Neural crest cell (in vitro differentiated cells): ENCODE data around the gene IL37. TPM values are rescaled to one million over a fixed set of nuclear protein-coding genes. Genes with fewer than 3 reads are reported as not detected.
A peak's percentile ranks its signal among the peaks of the same experiment; 100 is the strongest.

Experiments used
- DNase-seq: peaks from one replicate; pipeline ENCODE4 v3.0.0; 2021; ENCODE audit warnings: low read depth, mixed read lengths, low spot score
- H3K27ac Mint-ChIP-seq: one replicate; pipeline ENCODE4 v1.8.0; 2021; ENCODE audit warnings: mild to moderate bottlenecking, mixed read lengths; ENCODE audit not compliant: unreplicated experiment
- H3K27me3 Mint-ChIP-seq: 2 replicates; pipeline ENCODE4 v1.8.0; 2021; ENCODE audit warnings: low read depth, mild to moderate bottlenecking, mixed read lengths
- H3K36me3 Mint-ChIP-seq: 2 replicates; pipeline ENCODE4 v1.8.0; 2021; ENCODE audit warnings: low read depth, mild to moderate bottlenecking, mixed read lengths
- H3K4me1 Mint-ChIP-seq: 2 replicates; pipeline ENCODE4 v1.8.0; 2021; ENCODE audit warnings: mixed read lengths
- H3K4me3 Mint-ChIP-seq: one replicate; pipeline ENCODE4 v1.8.0; 2021; ENCODE audit warnings: mild to moderate bottlenecking, mixed read lengths
- H3K9me3 Mint-ChIP-seq: 2 replicates; pipeline ENCODE4 v1.8.0; 2021; ENCODE audit warnings: mixed read lengths
- CTCF ChIP-seq: fragments of 200-600 bp; sonication (generic); conservative IDR thresholded peaks from 2 replicates; pipeline ENCODE4 v1.5.0; 2021; ENCODE audit warnings: antibody characterized with exemption, mild to moderate bottlenecking
- total RNA-seq: library from RNA; stranded (reverse); gene quantifications from 2 replicates; pipeline ENCODE4 v1.2.1, GENCODE V29; 2021

The IL37 gene
- total RNA-seq, 1 donor from 2014 or later: 0.40 TPM

GRCh38 chr2:112957511-112957910, 46.5 kb downstream of the IL37 start:
- no peak overlapping the region for H3K4me3 Mint-ChIP-seq
- no peaks in the 10 kb centered on the region for H3K4me1 Mint-ChIP-seq
- no peaks in the 10 kb centered on the region for H3K36me3 Mint-ChIP-seq
- peaks cover 10% of the 10 kb centered on the region for H3K27me3 Mint-ChIP-seq
- no peak overlapping the region for H3K27ac Mint-ChIP-seq
- no peaks in the 10 kb centered on the region for H3K9me3 Mint-ChIP-seq
- no peak for TF ChIP-seq CTCF
- no peak for DNase-seq

- TF ChIP-seq CTCF: peak; percentile 85
- H3K36me3 Mint-ChIP-seq: no peaks in the 10 kb centered on the region
These were observed 47.6 kb downstream of the IL37 start for GRCh38 chr2:112958428-112959108.

GRCh38 chr2:112959109-112959812, 48.3 kb downstream of the IL37 start:
- H3K36me3 Mint-ChIP-seq: no peaks in the 10 kb centered on the region
- no peaks in the 10 kb centered on the region for H3K4me1 Mint-ChIP-seq
- TF ChIP-seq CTCF: peak; percentile 45
- no peak overlapping the region for H3K27ac Mint-ChIP-seq
- no peaks in the 10 kb centered on the region for H3K9me3 Mint-ChIP-seq
- no peak for DNase-seq
- H3K27me3 Mint-ChIP-seq: peaks cover 2% of the 10 kb centered on the region
- no peak overlapping the region for H3K4me3 Mint-ChIP-seq

More at GRCh38 chr2:112958428-112959108, 47.6 kb downstream of the IL37 start:
- Mint-ChIP-seq H3K4me3 (no peak overlapping the region), H3K4me1 (no peaks in the 10 kb centered on the region), H3K27ac (no peak overlapping the region), H3K27me3 (peaks cover 4% of the 10 kb centered on the region), H3K9me3 (no peaks in the 10 kb centered on the region)
- peak; percentile 17 for DNase-seq

GRCh38 chr2:112960230-112960825, 49.4 kb downstream of the IL37 start:
- TF ChIP-seq CTCF: no peak
- no peaks in the 10 kb centered on the region for H3K27me3 Mint-ChIP-seq
- no peaks in the 10 kb centered on the region for H3K9me3 Mint-ChIP-seq
- DNase-seq: no peak
- no peak overlapping the region for H3K4me3 Mint-ChIP-seq
- no peaks in the 10 kb centered on the region for H3K36me3 Mint-ChIP-seq
- H3K27ac Mint-ChIP-seq: no peak overlapping the region
- no peaks in the 10 kb centered on the region for H3K4me1 Mint-ChIP-seq

- Mint-ChIP-seq H3K36me3 (no peaks in the 10 kb centered on the region), H3K4me3 (no peak overlapping the region), H3K4me1 (no peaks in the 10 kb centered on the region), H3K9me3 (no peaks in the 10 kb centered on the region), H3K27ac (no peak overlapping the region), H3K27me3 (no peaks in the 10 kb centered on the region)
- no peak for TF ChIP-seq CTCF
- DNase-seq: no peak
These were observed 51.6 kb downstream of the IL37 start for GRCh38 chr2:112962308-112963175.
